HepG2 (cell line): ENCODE data around the gene NOPCHAP1. TPM values are rescaled to one million over a fixed set of nuclear protein-coding genes. Genes with fewer than 3 reads are reported as not detected.
"Not testable (repeated sequence)": the region's sequence is repeated elsewhere in the genome, so short reads cannot be mapped to it uniquely, and the experiment has no call there.

Experiments
- ATAC-seq: fragments of 200-7000 bp; cut with Tn5 transposase; 3 replicates; pipeline ENCODE4 v1.9.1; 2020; ENCODE audit warnings: mild to moderate bottlenecking, moderate library complexity
- BruUV-seq: library from RNA; stranded (reverse); fragments of 400-500 nt; replicated peaks from 2 replicates; lab custom pipeline; 2021; lab: Mats Ljungman, UMichigan
- CTCF ChIA-PET: fragments of 300-600 bp; formaldehyde crosslinking; extraction: SDS; loops from one replicate; lab custom pipeline; 2021; ENCODE audit warnings: low total read pairs, inconsistent platforms, low intra/inter-chr PET ratio; lab: Yijun Ruan, JAX
- POLR2A ChIA-PET: fragments of 350-600 bp; sonication (Branson Sonifier 250); formaldehyde crosslinking; loops from one replicate; lab custom pipeline; 2020; ENCODE audit warnings: antibody characterized with exemption, inconsistent platforms; lab: Yijun Ruan, JAX
- DNase-seq: peaks from one replicate; pipeline ENCODE4 v3.0.0-alpha.2; 2015; ENCODE audit warnings: low spot score
- FAIRE-seq: peaks from 3 replicates; lab custom pipeline; 2011; peaks lifted over from hg19 to GRCh38; lab: Jason Lieb, UNC
- H2AFZ ChIP-seq: one replicate; pipeline ENCODE4 v1.6.1; 2011; ENCODE audit warnings: low read length, inconsistent platforms
- H3K27ac ChIP-seq: fragments of 300-600 bp; 3 replicates; pipeline ENCODE4 v1.8.0; 2011; ENCODE audit warnings: mixed run types, mild to moderate bottlenecking, mixed read lengths, low read length, inconsistent platforms; ENCODE audit not compliant: insufficient read depth; ENCODE audit errors: extremely low read length
- H3K27me3 ChIP-seq, 2 experiments: fragments of 200-600 bp in 1 of 2; 2 replicates in 1 of 2; 3 replicates in 1 of 2; pipeline versions ENCODE4 v1.6.0 to v1.8.0; 2011; ENCODE audit warnings: low read length in 2 of 2, mild to moderate bottlenecking in 2 of 2, moderate library complexity in 2 of 2, inconsistent platforms in 1 of 2; ENCODE audit not compliant: insufficient read depth in 2 of 2, control insufficient read depth in 1 of 2
- H3K36me3 ChIP-seq, 2 experiments: fragments of 200-600 bp in 1 of 2; replicated peaks in 1 of 2; 2 replicates in 1 of 2; 3 replicates in 1 of 2; pipeline versions ENCODE4 v1.5.1 to v1.8.0; 2011; ENCODE audit warnings: low read length in 2 of 2, inconsistent platforms in 1 of 2; ENCODE audit not compliant: insufficient read depth in 2 of 2, control insufficient read depth in 1 of 2
- H3K4me1 ChIP-seq: 2 replicates; pipeline ENCODE4 v1.5.1; 2012; ENCODE audit warnings: low read length, inconsistent platforms; ENCODE audit not compliant: insufficient read depth
- H3K4me2 ChIP-seq: 2 replicates; pipeline ENCODE4 v1.6.0; 2011; ENCODE audit warnings: low read depth, low read length, inconsistent platforms
- H3K4me3 ChIP-seq, 3 experiments: fragments of 200-600 bp in 1 of 3; sonication (generic), shearing (Covaris generic) in 1 of 3; replicated peaks in 1 of 3; 2 replicates each; pipeline ENCODE4 v1.5.1; 2011 to 2016; ENCODE audit warnings: low read length in 3 of 3, inconsistent platforms in 2 of 3, low read depth in 2 of 3, mild to moderate bottlenecking in 2 of 3, control low read depth in 1 of 3, mixed read lengths in 1 of 3; ENCODE audit not compliant: insufficient read depth in 1 of 3
- H3K79me2 ChIP-seq: one replicate; pipeline ENCODE4 v1.6.1; 2011; ENCODE audit warnings: low read length, inconsistent platforms; ENCODE audit not compliant: insufficient read depth
- H3K9ac ChIP-seq: 2 replicates; pipeline ENCODE4 v1.6.0; 2011; ENCODE audit warnings: mild to moderate bottlenecking, low read depth, low read length, inconsistent platforms; ENCODE audit not compliant: insufficient read depth
- H3K9me3 ChIP-seq: 2 replicates; pipeline ENCODE4 v1.5.1; 2012; ENCODE audit warnings: mild to moderate bottlenecking, low read length
- H4K20me1 ChIP-seq: 2 replicates; pipeline ENCODE4 v1.6.0; 2011; ENCODE audit warnings: inconsistent platforms, mild to moderate bottlenecking, low read length, moderate library complexity; ENCODE audit not compliant: insufficient read depth
- EED ChIP-seq: sonication (generic); formaldehyde crosslinking; IDR thresholded peaks from 2 replicates; pipeline ENCODE4 v1.5.0; 2020; ENCODE audit warnings: mild to moderate bottlenecking, missing genetic modification reagents
- ELF1 ChIP-seq: sonication (generic); formaldehyde crosslinking; IDR thresholded peaks from 2 replicates; pipeline ENCODE4 v1.4.0; 2020; ENCODE audit warnings: missing genetic modification reagents
- HMG20B ChIP-seq: conservative IDR thresholded peaks from 2 replicates; pipeline ENCODE4 v1.6.1; 2016; ENCODE audit warnings: missing genetic modification reagents, missing compliant biosample characterization
- KLF6 ChIP-seq: IDR thresholded peaks from 2 replicates; pipeline ENCODE4 v1.8.0; 2016; ENCODE audit warnings: missing biosample characterization, missing genetic modification reagents
- PHF8 ChIP-seq: sonication (generic); formaldehyde crosslinking; IDR thresholded peaks from 2 replicates; pipeline ENCODE4 v1.5.0; 2020; ENCODE audit warnings: missing genetic modification reagents
- WGBS: methylation state at CpG from one replicate; pipeline ENCODE4 v1.1.6; 2017; ENCODE audit warnings: low lambda C conversion rate; 5-methylcytosine and 5-hydroxymethylcytosine counted together
- in situ Hi-C: cut with HindIII; loops from 2 replicates; pipeline ENCODE4 v1.10.0; 2017; ENCODE audit warnings: low pct_unique_long_range_greater_than_20kb; ENCODE audit not compliant: extremely low pct_ligation_motif_present
- intact Hi-C: fragments of 100-400 bp; cut with micrococcal nuclease; formaldehyde crosslinking; loops from one replicate; pipeline ENCODE4 v1.10.0; 2022; ENCODE audit not compliant: unreplicated experiment
- polyA plus RNA-seq, 8 experiments: library from polyadenylated mRNA; depleted of rRNA in 3 of 8; stranded (reverse) in 7 of 8; unstranded in 1 of 8; fragments of >200 nt; fragmentation: Illumina TruSeq in 4 of 8; extraction: Trizol in 4 of 8; gene quantifications; 2 replicates each; pipeline versions ENCODE4 v1.2.1 to v1.2.3, GENCODE V29; 2011 to 2016; ENCODE audit warnings: low read depth in 4 of 8, missing spikeins in 1 of 8, mixed read lengths in 1 of 8; ENCODE audit not compliant: insufficient read depth in 1 of 8
- total RNA-seq, 5 experiments: library from RNA; depleted of rRNA; stranded (reverse); fragments of >200 nt; fragmentation: Illumina TruSeq; extraction: Trizol; gene quantifications; 2 replicates each; pipeline ENCODE4 v1.2.3, GENCODE V29; 2016; ENCODE audit warnings: low read depth in 1 of 5
- TF ChIP-seq, protein P1 (sequence below): sonication (generic); formaldehyde crosslinking; IDR thresholded peaks from 2 replicates; pipeline ENCODE4 v1.4.0; 2020; ENCODE audit warnings: missing genetic modification reagents
- TF ChIP-seq, protein P2 (sequence below): sonication (generic); formaldehyde crosslinking; IDR thresholded peaks from 2 replicates; pipeline ENCODE4 v1.5.0; 2020; ENCODE audit warnings: missing genetic modification reagents

The NOPCHAP1 gene
- total and polyA plus RNA-seq, 2 of the 13 experiments (the other 11 are each of a cell fraction or from before 2014, with no cell fraction given): 5.7 to 38.1 TPM

DNA sequence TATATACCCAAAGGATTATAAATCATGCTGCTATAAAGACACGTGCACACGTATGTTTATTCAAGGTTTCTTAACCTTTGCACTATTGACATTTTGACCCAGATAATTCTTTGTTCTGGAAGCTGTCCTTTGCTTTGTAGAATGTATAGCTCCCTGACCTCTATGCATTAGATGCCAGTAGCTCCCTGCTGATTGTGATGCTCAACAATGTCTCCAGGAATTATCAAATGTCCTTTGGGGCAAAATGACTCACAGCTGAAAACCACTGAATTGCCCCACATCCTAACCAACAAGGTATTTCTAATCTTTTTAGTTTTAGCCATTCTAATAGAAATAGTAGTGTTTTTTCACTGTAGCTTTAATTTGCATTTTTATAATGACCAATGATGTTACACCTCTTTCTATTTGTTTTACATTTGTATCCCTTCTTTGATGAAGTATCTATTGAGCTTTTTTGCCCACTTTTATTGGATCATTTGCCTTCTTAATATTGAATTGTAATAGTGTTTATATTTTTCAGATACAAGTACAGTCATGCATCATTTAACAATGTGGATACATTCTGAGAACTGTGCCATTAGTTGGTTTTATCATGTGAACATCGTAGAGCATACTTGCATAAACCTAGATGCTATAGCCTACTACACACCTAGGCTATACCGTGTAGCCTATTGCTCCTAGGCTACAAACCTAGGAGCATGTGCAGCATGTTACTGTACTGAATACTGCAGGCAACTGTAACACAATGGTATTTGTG is 10.4 kb upstream of the NOPCHAP1 start (continued):
- TF ChIP-seq, protein P1, sequence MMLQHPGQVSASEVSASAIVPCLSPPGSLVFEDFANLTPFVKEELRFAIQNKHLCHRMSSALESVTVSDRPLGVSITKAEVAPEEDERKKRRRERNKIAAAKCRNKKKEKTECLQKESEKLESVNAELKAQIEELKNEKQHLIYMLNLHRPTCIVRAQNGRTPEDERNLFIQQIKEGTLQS: no peak
- TF ChIP-seq HMG20B (CRISPR knock-in tag): no peak
- no peak for TF ChIP-seq PHF8 (CRISPR knock-in tag)
- TF ChIP-seq, all 625 proteins: peak for 0

DNA sequence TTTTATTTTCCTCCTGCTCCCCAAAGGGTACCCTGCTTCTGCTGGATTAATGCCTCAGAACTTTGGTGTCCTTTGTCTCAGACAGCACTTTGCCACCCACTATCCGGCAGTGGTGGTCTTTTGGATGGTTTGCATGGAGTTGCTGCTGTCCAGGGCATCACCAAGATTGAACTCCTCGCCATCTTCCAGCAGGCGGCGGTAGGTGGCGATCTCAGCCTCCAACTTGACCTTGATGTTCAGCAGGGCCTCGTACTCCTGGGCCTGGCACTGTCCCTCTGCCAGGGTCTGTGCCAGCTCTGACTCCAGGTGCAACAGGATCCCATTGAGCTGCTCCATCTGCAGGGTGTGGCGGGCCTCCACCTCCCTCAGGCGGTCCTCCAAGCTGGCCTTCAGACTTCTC is 9.4 kb upstream of the NOPCHAP1 start:
- no peak overlapping the region for H3K9ac ChIP-seq
- no peak overlapping the region for H3K4me2 ChIP-seq
- no peak for DNase-seq
- intact Hi-C loops: no loop called here
- H3K9me3 ChIP-seq: no peaks in the 10 kb centered on the region
- H3K36me3 ChIP-seq: no peaks in the 10 kb centered on the region
- no peak overlapping the region for H3K27ac ChIP-seq
- H3K79me2 ChIP-seq: no peaks in the 10 kb centered on the region
- H3K4me1 ChIP-seq: no peaks in the 10 kb centered on the region
- TF ChIP-seq KLF6 (CRISPR knock-in tag) (no peak), ELF1 (CRISPR knock-in tag) (no peak), EED (CRISPR knock-in tag) (no peak)
- TF ChIP-seq, protein P2, sequence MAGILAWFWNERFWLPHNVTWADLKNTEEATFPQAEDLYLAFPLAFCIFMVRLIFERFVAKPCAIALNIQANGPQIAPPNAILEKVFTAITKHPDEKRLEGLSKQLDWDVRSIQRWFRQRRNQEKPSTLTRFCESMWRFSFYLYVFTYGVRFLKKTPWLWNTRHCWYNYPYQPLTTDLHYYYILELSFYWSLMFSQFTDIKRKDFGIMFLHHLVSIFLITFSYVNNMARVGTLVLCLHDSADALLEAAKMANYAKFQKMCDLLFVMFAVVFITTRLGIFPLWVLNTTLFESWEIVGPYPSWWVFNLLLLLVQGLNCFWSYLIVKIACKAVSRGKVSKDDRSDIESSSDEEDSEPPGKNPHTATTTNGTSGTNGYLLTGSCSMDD (CRISPR knock-in tag): no peak
- POLR2A ChIA-PET: no interaction called here
- no peak overlapping the region for H3K4me3 ChIP-seq
- 68% methylated on average over 2 of the region's 8 CpGs for WGBS
- FAIRE-seq: no peak
- ATAC-seq: no peak
- no peaks in the 10 kb centered on the region for H3K27me3 ChIP-seq
- no peak overlapping the region for H2AFZ ChIP-seq
- BruUV-seq: no TSS peak
- no peaks in the 10 kb centered on the region for H4K20me1 ChIP-seq
- in situ Hi-C loops: loop anchor here (25.0 kb wide), 1 partner anchor 411 kb away; no protein-coding TSS in a partner anchor
- CTCF ChIA-PET: no interaction called here

DNA sequence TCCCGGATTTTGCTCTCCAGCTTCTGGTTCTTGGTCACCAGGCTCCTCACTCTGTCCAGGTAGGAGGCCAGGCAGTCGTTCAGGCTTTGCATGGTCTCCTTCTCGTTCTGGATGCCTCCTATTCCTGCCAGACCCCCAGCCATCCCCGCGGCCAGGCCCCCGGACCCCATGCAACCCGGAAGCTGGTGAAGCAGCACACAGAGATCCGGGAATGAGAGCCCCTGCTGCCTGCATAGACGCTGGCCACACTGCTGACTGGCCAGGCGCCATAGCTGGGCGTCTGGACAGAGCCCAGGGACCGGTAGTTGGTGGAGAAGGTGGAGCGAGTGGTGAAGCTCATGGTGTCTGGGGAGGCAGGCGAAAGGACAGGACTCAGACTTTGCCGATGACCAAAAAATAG is 8.4 kb upstream of the NOPCHAP1 start:
- H4K20me1 ChIP-seq, H3K4me2 ChIP-seq, FAIRE-seq, intact Hi-C loops, ATAC-seq, H3K9me3 ChIP-seq, H3K4me1 ChIP-seq, BruUV-seq, H3K79me2 ChIP-seq, POLR2A ChIA-PET, H3K27ac ChIP-seq, H2AFZ ChIP-seq, DNase-seq, H3K27me3 ChIP-seq, H3K4me3 ChIP-seq, H3K36me3 ChIP-seq, H3K9ac ChIP-seq, CTCF ChIA-PET: not testable (repeated sequence)
- in situ Hi-C loops: loop anchor here (25.0 kb wide), 1 partner anchor 410 kb away; no protein-coding TSS in a partner anchor
- WGBS: 44% methylated on average over 11 of the region's 15 CpGs
